ENCODE measurements around the gene RCAN2. TPM values are rescaled to one million over a fixed set of nuclear protein-coding genes. Genes with fewer than 3 reads are reported as not detected.
A peak's percentile ranks its signal among the peaks of the same experiment; 100 is the strongest.

RCAN2 gene
- total RNA-seq, 2 donors from 2014 or later: 1.3 to 7.4 TPM

DNA sequence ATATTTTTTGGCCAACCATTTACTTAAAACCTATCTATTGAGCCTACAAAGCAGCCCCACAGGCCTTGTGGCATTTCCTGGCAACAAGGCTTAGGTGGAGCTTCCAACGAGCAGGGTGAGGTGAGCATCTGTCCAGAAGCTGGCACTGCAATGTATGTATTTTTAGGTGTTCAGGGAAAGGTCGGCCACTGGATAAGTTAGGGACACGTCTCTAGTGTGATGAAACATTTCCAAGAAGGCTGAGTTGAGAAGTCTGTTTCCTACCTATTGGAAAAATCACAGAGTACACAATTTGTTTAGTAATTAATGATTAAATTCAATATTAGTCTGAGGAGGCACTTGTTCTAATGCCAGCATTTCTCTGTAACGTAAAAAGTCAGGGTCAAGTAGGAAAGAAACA, 17.8 kb upstream of the RCAN2 start:
- no peak overlapping the region for H3K4me3 Mint-ChIP-seq
- H3K36me3 Mint-ChIP-seq (ENCODE audit: insufficient read depth in 2 of 2): no peaks in the 10 kb centered on the region
- no peaks in the 10 kb centered on the region for H3K9me3 Mint-ChIP-seq
- no peak for ATAC-seq (replicated peaks in 1 of 2)
- no peaks in the 10 kb centered on the region for H3K4me1 Mint-ChIP-seq (ENCODE audit: low read depth)
- no peak overlapping the region for H3K27ac Mint-ChIP-seq
- no peak for DNase-seq
- H3K27me3 Mint-ChIP-seq (ENCODE audit: low read depth): peaks cover 9% of the 10 kb centered on the region

DNA sequence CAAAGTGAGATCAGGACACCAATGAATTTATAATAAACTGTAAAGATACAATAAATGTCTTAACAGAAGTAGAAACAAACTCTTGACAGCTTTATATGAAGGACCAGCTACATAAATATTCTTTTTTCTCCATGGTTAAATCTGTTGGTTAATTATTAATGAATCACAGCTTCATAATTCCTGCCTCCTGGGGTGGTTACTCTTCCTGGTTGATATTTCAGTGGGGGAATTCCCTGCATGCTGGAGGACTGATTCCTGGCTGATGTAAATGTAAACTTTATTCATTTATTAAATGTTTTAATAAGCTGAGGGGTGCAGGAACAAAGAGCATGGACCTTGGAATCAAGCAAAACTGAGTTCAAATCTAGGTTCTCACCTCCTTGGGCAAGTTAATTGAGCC, 16.2 kb upstream of the RCAN2 start:
- ATAC-seq (replicated peaks in 1 of 2): no peak
- H3K27ac Mint-ChIP-seq: no peak overlapping the region
- H3K9me3 Mint-ChIP-seq: no peaks in the 10 kb centered on the region
- H3K4me3 Mint-ChIP-seq: no peak overlapping the region
- no peak for DNase-seq
- peaks cover 9% of the 10 kb centered on the region for H3K27me3 Mint-ChIP-seq (ENCODE audit: low read depth)
- H3K4me1 Mint-ChIP-seq (ENCODE audit: low read depth): no peaks in the 10 kb centered on the region
- H3K36me3 Mint-ChIP-seq (ENCODE audit: insufficient read depth in 2 of 2): no peaks in the 10 kb centered on the region

DNA sequence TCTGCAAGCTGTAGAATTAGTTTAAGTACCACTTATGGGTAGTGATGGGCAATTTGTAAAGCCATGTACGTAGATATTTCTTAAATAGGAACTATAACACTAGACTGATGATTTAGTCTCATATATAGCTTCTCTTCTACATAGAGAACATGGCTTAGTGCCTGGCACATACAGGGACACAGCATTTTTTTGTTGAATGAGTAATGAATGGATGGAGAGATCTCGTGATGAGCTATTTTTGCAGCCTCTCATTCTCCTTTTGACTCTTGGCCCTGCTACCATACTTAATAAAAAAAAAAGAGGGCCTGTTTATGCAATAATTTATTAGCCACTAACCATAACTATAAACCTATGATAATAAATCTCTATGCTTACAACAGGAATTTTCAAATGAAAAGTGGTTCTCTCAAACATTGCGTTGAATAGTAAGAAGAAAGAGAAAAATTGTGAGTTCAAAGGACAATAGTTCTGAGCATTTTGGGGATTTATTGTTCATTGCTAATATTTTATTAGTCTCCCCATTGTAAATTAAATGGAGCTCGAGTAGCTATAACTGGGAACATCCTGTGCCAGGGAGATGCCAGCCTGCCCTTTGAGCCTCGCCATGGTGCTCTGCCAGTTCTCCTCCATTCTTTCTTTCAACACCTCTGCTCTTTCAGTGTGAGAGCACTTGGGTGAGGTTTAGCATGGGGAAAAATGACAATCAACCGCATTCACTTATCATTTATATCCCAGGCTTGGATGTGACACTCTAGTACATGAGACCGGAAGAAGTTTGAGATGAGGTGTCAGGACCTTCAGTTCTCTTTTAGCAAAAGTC, 14.7 kb upstream of the RCAN2 start:
- ATAC-seq (replicated peaks in 1 of 2) (no peak), DNase-seq (no peak)
- Mint-ChIP-seq H3K36me3 (ENCODE audit: insufficient read depth in 2 of 2) (no peaks in the 10 kb centered on the region), H3K4me3 (no peak overlapping the region), H3K4me1 (ENCODE audit: low read depth) (no peaks in the 10 kb centered on the region), H3K27me3 (ENCODE audit: low read depth) (peaks cover 9% of the 10 kb centered on the region), H3K27ac (no peak overlapping the region), H3K9me3 (no peaks in the 10 kb centered on the region)

DNA sequence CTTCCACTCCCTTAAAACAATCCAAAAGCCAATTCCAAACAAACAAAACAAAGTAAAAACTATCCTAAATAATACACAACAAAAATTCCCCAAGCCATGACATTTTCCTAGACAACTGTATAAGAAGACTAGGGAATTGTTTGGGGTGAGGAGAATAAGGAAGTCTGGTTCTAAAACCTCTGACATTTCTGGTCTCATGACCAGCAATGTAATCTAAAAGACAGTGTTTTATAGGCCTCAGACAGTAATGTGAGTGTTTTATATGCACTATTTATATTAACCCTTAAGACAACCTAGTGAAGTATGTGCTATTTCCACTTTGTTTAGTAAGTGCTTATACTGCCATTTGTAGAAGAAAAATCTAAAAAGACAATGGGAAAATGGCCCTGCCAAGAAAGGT, 13.0 kb upstream of the RCAN2 start:
- no peak overlapping the region for H3K4me3 Mint-ChIP-seq
- no peaks in the 10 kb centered on the region for H3K36me3 Mint-ChIP-seq (ENCODE audit: insufficient read depth in 2 of 2)
- ATAC-seq (replicated peaks in 1 of 2): no peak
- DNase-seq: no peak
- peaks cover 25% of the 10 kb centered on the region for H3K27me3 Mint-ChIP-seq (ENCODE audit: low read depth)
- H3K9me3 Mint-ChIP-seq: no peaks in the 10 kb centered on the region
- H3K27ac Mint-ChIP-seq: no peak overlapping the region
- no peaks in the 10 kb centered on the region for H3K4me1 Mint-ChIP-seq (ENCODE audit: low read depth)

DNA sequence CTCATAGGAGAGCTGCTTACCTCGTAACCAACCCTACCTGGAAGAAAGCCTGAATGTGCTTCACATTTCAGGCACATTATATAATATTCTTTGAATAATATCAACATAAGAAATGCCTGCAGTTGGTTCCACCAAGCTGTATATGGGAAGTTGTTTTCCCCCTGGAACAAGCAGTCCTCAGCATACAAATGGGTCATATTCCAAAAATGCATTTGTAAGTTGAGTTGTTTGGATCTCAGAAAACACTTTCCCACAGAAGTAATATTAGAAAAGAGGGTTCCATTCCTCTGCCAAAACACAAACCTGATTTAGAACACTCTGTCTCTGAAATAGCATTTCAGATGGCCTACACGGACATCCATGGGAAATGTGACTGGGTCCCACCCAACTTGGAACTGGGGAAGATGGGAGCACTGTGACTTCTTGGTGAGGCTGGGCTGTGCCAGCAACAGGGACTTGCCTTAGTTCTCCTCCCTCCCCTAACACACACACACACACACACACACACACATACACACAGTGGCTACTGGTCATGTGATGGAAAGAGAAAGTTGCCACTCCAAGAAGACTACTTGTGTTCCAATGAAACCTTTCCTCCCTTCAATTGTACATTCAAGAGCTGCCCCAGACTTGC, 11.4 kb upstream of the RCAN2 start:
- H3K27ac Mint-ChIP-seq: no peak overlapping the region
- H3K4me1 Mint-ChIP-seq (ENCODE audit: low read depth): no peaks in the 10 kb centered on the region
- no peaks in the 10 kb centered on the region for H3K9me3 Mint-ChIP-seq
- DNase-seq (no peak), ATAC-seq (replicated peaks in 1 of 2) (no peak)
- H3K4me3 Mint-ChIP-seq: no peak overlapping the region
- peaks cover 20% of the 10 kb centered on the region for H3K27me3 Mint-ChIP-seq (ENCODE audit: low read depth)
- H3K36me3 Mint-ChIP-seq (ENCODE audit: insufficient read depth in 2 of 2): no peaks in the 10 kb centered on the region

DNA sequence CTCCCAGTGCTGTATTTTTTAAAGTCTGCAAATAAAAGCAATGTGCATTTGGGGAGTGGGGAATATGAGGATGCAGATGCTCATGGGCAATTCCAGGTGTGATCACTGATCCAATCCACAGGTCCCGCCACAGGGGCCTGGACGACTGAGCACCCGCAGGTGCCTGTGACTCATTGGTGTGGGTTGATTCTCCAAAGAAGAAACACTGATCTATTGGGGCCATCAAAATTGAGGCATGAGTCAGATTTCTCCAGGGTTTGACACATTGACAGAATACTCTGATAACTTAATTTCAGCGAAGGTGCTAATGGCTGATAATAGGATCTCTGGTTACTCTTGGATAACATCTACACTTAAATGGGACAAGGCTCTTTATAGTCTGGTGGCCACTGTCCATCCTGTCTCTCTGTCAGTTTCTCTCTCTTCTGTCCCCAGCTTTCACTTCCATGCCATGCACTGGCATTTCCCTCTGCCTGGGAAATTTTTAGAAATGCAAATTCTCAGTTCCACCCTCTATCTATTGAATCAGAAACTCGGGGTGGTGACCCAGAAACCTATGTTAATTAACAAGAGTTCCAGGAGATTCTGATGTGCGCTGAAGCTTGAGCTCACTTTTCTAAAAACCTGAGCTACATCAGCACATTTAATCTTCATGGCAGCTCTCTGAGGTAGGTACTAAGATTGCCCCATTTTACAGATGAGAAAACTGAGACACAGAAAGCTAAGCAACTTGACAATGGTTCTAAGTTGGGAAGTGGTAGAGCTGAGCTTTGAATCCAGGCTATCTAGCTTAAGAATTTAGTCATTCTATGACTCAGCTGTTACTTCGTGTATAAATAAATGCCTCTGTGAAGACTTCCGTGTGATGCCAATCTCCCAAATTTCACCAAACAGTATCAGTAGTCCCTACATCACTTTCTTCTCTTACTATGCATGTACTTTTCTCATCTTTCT, 10.2 kb upstream of the RCAN2 start:
- Mint-ChIP-seq H3K27me3 (ENCODE audit: low read depth) (peaks cover 31% of the 10 kb centered on the region), H3K4me3 (no peak overlapping the region), H3K4me1 (ENCODE audit: low read depth) (no peaks in the 10 kb centered on the region), H3K27ac (no peak overlapping the region), H3K9me3 (no peaks in the 10 kb centered on the region), H3K36me3 (ENCODE audit: insufficient read depth in 2 of 2) (no peaks in the 10 kb centered on the region)
- DNase-seq: no peak
- ATAC-seq (replicated peaks in 1 of 2): no peak

DNA sequence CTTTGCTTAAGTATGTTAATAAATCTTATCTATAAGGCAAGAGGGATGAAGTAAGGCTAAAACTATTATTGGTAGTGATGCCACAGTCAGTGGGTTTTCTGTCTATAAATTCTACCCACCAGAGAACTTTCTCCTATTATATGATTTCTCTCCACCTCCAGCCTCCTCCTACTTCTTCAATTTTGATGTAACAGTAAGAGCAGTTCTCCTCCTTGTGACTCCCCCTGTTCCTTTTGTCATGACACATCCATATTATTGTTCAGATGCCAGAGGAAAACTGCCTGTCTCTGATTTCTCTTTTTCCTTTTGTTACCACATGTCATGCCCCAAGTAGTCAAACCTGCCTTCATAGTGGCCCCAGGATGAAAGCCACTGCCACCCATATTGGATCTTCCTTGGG, 9.1 kb upstream of the RCAN2 start:
- ATAC-seq (replicated peaks in 1 of 2): no peak
- Mint-ChIP-seq H3K4me1 (ENCODE audit: low read depth) (no peaks in the 10 kb centered on the region), H3K36me3 (ENCODE audit: insufficient read depth in 2 of 2) (no peaks in the 10 kb centered on the region), H3K27ac (no peak overlapping the region), H3K4me3 (no peak overlapping the region), H3K9me3 (no peaks in the 10 kb centered on the region), H3K27me3 (ENCODE audit: low read depth) (peaks cover 39% of the 10 kb centered on the region)
- no peak for DNase-seq

DNA sequence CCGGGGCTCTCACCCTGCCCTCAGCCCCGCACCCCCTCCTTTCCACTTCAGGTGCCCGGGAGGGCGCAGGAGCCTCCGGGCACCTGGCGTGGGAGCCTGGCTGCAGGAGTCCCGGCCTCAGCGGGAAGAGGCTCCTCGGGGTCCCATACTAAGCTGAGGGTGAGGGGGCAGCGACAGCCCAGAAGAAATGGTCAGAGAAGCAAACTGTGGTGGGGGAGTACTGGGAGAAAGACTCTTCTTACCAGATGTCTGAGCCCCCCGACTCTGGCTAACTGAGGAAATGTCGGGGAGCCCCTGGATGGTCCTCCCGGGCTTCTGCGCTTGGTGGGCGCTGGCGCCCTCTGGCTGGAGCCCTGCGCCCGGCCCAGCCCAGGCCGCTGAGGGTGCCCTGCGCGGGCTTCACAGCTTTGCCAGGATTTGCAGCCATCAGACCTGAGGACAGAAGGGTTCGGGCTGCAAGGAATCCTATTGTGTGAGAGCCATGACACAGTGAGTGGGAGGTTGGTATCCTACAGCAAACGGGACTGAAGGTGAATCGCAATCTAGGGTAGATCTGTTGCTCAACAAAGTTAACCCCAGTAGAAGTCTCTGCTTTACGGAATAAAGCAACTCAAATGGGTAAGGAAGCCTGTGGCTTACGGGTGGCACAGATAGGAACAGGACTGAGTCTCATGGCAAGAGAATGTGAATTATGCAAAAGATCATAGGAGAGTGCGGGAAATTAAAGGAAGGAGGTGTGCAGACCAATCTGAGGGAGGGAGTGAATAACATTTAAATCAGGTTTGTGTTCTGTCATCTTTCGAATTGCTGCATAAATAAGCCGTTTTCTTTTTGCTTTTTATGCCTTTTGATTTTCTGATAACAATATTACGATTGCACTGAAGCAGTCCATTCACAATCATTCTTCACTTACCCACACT, 639 bp upstream of the RCAN2 start:
- Mint-ChIP-seq H3K36me3 (ENCODE audit: insufficient read depth in 2 of 2) (no peaks in the 10 kb centered on the region), H3K4me1 (ENCODE audit: low read depth) (no peaks in the 10 kb centered on the region), H3K9me3 (no peaks in the 10 kb centered on the region), H3K4me3 (peak overlapping the region; percentile 60 to 77), H3K27ac (no peak overlapping the region), H3K27me3 (ENCODE audit: low read depth) (peaks cover 75% of the 10 kb centered on the region)
- ATAC-seq (replicated peaks in 1 of 2): peak; percentile 68 to 72
- DNase-seq: peak; percentile 12 to 25

DNA sequence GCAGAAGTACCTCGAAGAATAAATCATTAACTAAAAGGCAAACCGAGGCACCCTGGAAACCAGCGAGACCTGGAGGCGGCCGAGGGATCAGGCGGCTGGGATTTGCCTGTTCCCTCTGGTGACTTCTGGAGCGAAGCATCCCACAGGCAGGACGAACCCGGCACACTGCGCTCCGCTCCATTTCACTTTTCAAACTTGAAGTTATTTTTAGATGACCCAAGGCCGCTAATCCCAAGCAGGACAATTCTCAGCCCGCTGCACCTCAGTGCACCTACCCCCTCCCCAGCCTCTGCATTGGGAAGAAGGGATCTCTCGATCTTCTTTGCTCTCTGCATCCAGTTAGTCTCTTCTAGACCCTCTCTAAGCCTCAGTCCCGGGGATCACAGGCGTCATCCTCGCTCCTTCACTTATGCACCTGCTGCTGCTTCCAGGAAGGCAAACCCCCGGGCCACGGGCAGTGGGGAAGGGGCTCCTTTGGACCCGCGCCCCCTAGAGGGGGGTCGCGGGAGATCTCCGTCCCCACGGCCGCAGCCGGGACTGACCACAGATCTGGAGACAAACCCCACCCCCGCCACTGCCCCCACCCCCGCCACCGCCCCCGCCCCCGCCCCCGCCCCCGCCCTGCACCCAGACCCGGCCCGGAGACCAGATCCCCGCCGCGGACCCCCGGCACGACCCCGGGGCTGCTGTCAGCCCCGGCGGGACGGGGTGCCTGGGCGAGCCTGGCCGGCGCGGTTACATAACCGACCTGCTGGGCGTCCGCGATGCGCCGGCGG, 636 bp downstream of the RCAN2 start:
- Mint-ChIP-seq H3K9me3 (no peaks in the 10 kb centered on the region), H3K4me1 (ENCODE audit: low read depth) (no peaks in the 10 kb centered on the region), H3K27ac (no peak overlapping the region), H3K4me3 (peak overlapping the region; percentile 59 to 65), H3K36me3 (ENCODE audit: insufficient read depth in 2 of 2) (no peaks in the 10 kb centered on the region), H3K27me3 (ENCODE audit: low read depth) (peaks cover 70% of the 10 kb centered on the region)
- DNase-seq (no peak), ATAC-seq (replicated peaks in 1 of 2) (no peak)

DNA sequence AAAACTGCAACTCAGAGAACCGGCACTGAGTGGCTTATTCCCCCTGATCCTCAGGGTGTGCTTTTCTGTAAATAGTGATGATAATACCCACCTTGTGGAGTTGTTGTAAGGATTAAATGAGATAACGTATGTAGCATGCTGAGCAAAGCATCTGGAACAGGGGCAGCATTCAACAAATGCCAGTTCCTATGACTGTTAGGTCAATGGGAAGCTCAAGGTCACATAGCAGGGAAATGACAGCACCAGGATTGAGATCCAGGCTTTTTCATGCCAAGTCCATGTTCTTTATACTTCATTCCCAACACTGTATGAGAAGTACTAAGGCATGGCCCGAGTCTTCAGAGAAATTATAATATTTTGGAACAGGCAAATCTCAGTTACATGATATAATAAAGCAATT, 5.1 kb downstream of the RCAN2 start:
- Mint-ChIP-seq H3K4me1 (ENCODE audit: low read depth) (no peaks in the 10 kb centered on the region), H3K27me3 (ENCODE audit: low read depth) (peaks cover 58% of the 10 kb centered on the region), H3K27ac (no peak overlapping the region), H3K9me3 (no peaks in the 10 kb centered on the region), H3K4me3 (no peak overlapping the region), H3K36me3 (ENCODE audit: insufficient read depth in 2 of 2) (no peaks in the 10 kb centered on the region)
- ATAC-seq (replicated peaks in 1 of 2) (no peak), DNase-seq (no peak)

DNA sequence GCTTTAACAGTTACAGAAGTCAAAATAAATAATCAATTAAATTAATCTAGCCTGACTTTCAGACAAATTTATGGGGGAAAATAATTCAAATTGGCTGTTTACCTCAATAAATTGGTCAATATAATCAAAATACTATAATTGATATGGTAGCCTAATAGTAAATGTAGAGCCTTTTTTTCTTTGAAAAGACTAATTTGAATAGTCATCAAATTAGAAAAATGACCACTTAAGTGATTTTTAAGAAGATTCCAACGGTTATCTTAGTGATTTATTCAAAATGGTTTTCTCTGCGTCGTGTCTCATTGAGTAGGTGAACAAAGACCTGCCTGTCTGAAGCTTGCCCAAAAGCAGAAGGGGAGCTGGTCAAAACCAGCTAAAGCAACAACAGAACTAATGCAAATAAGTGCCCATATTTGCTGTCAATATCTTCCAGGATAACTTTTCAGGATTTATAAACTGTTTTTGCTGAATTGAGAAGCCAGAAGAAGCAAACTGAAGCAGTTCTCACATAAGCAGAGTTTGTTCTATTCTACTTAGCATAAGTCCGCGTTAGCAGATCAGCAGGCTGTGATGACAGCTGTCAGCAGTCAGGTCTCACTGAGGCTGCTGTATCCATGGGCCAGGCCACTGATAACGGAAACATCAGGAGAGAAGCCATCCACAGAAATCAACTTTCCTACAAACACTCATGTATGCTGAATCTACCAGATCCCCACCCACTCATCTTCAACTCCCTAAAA, 7.0 kb downstream of the RCAN2 start:
- Mint-ChIP-seq H3K36me3 (ENCODE audit: insufficient read depth in 2 of 2) (no peaks in the 10 kb centered on the region), H3K27ac (no peak overlapping the region), H3K4me1 (ENCODE audit: low read depth) (no peaks in the 10 kb centered on the region), H3K9me3 (no peaks in the 10 kb centered on the region), H3K27me3 (ENCODE audit: low read depth) (peaks cover 43% of the 10 kb centered on the region), H3K4me3 (no peak overlapping the region)
- ATAC-seq (replicated peaks in 1 of 2): no peak
- DNase-seq: no peak
